ENCODE results near the gene RDX.

DNA sequence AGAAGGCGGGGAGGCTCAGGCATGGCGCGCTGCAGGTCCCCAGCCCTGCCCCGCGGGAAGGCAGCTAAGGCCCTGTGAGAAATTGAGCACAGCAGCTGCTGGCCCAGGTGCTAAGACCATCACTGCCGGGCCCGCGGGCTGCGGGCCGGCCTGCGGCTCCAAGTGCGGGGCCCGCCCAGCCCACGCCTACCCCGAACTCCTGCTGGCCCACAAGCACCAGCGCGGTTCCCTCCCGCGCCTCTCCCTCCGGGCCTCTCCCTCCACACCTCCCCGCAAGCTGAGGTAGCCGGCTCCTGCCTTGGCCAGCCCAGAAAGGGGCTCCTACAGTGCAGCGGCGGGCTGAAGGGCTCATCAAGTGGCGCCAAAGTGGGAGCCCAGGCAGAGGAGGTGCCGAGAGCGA is 4.6 kb upstream of the RDX start:
- TF ChIP-seq CTCF (conservative IDR thresholded peaks at IDR 0.05 in 1 of 2, IDR thresholded peaks at IDR 0.05 in 1 of 2; ENCODE audit: low read depth in 1 of 2, low read length in 2 of 2) (no peak), EZH2 (IDR thresholded peaks at IDR 0.05; ENCODE audit: low read length, missing control alignments) (no peak)

Data from fibroblast of lung (primary cell).